Stimulated activated CD4-positive, alpha-beta T cell treated with anti-CD3 and anti-CD28 coated beads, TNF-alpha, amount 100 ng/mL, for 4 hours (primary cell): ENCODE data around the gene COG4.
A peak's percentile ranks its signal among the peaks of the same experiment; 100 is the strongest.

Experiments
- DNase-seq, 3 experiments: peaks; one replicate each; pipeline ENCODE4 v3.0.0-alpha.2; 2020; ENCODE audit warnings: low read depth in 3 of 3

The COG4 gene

DNA sequence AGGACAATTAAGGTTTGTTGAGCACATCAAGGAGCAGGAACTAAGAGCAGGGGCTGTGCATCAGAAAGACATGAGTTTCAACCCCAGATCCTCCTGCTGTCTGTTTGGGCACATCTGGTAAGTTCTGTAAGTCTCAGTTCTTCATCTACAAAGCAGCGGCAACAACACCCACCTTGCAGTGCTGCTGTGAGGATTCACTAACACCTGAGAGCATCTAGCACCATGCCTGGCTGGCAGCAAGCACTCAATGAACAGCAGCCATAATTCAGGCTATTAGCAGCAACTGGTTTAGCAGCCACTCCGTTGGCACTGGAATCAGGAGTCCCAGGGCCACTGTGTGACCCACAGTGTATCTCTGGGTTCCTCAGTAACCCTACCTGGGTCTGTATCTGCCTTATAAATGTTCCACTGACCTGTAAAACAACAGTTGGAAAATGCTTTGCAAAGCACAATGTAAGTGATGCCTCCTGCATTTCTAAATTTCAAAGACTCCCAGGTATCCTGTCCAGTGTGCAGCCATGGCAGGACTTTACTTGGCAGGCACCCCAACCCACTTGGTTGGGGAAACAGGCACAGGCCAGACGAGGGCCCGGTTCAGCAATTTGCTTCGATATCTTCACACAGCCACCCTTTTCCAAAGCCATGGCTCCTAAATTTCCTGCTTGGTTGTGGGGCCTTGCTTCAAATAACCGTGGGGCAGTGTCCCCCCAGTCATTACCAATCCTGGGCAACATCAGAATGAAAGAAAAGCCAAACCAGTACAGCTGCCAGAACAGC is 88.7 kb downstream of the COG4 start:
- no peak for DNase-seq

GRCh38 chr16:70433458-70434103 is 89.8 kb downstream of the COG4 start:
- DNase-seq: no peak

DNA sequence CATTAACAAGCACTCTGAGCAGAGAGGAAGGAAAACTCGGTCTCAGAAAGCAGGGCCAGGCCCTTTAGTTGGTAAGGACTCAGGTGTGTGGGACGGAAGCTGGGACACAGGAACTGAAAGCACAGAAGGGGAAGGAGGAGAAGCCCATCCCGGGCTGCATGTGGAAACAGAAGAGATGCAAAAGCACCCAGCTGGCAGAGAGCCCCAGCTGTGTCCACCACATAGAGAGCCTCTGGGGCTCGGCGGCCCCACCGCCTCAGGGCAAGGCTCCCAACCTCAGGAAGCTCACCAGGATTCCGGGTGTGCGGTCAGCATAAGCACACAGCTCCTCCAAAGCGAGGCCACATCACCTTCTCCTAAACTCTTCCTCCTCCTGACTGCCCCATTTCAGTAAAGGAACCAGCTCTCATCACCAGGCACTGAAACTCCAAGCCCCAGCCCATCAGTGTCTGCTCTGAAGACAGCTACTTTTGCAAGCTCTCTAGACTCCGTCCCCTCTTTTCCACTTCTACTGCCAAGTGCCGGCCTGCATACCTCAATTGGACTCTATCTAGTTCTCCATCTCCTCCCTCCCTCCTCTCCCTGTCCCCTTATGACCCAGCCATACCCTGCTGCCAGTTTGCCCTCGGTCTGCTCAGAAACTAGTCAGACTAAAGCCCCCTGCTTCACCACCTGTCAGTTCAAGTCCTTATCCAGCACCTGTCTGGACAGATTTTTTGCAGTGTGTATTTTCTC is 90.5 kb downstream of the COG4 start:
- no peak for DNase-seq

DNA sequence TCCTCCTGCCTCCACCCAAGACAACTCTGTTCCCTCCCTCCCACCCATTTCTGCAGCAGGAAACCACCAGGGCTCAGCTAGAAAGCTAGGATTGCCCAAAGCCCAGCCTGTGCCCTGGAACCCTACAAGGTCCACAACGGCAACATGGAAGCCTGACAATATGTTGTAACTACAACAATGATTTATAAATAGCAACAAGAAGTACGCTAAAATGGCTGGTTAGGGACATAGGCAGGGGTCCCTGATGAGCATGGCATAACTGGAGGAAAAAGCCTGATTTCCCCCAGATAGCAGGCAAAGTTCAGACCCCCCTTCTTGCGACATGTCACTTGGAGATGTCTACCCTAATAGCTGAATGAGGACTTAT is 91.0 kb downstream of the COG4 start:
- no peak for DNase-seq

DNA sequence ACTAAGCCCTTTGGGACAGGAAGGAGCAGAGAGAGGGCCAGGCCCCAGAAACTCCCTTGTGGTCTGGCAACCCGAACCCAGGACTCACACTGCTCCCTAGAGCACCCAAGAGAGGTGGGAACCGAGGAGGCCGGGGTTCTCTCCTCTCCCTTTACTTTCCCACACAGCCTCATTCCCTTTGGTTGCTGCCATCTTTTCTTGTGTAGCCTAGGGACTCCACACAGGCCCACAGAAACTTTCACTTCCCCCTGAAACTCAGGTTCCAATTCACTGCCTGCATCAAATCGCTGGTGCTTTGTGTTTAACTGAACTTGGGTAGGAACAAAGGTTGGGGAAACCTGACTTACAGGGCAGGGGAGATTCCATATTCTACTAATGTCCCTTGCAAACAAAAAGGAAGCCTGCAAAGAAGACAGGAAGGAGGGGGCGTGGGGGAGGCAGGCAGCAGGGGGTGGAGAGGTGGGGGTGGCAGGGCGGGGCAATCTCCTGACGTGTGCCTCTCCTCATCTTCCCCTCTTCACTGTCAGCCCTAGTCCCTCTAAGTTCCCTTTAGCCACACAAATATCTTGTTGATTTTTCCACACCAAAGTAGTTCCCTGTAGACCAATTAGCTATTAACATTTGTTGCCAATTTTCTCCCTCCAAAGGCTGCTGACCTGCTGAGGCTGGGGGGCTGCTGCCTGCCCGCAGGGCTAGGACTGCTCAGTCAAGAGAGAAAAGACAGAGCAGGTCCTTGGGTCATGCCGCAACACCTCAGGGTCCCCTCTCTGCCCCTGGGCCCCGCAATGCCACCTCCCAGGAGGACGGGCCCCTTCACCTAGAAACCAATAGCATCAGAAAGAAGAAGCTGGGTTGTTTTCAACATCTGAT is 92.5 kb downstream of the COG4 start:
- DNase-seq: peak in 2 of 3 experiments; percentile 49 to 57
